Body of pancreas (tissue), 4 donors: ENCODE results near the gene IGSF21. TPM values are rescaled to one million over a fixed set of nuclear protein-coding genes. Genes with fewer than 3 reads are reported as not detected.

Source experiments
- ATAC-seq: fragments of 150-250 bp; one replicate; pipeline ENCODE4 v1.9.1; 2016
- DNase-seq, 4 donors: peaks; one replicate each; pipeline ENCODE4 v3.0.0-alpha.2; 2019
- H3K27ac ChIP-seq, 4 donors: fragments of 200-600 bp; sonication (generic); 1 replicate in 3 of 4; 2 replicates in 1 of 4; pipeline versions ENCODE4 v1.5.1 to v1.6.1; 2016 to 2019; ENCODE audit warnings: mild to moderate bottlenecking in 1 of 4, mixed read lengths in 1 of 4, moderate library complexity in 1 of 4
- H3K27me3 ChIP-seq, 2 donors: fragments of 200-600 bp; sonication (generic); one replicate each; pipeline ENCODE4 v1.6.0; 2016; ENCODE audit warnings: mild to moderate bottlenecking in 1 of 2
- H3K36me3 ChIP-seq, 2 donors: fragments of 200-600 bp; sonication (generic); replicated peaks in 1 of 2; 2 replicates each; pipeline ENCODE4 v1.5.1; 2016; ENCODE audit warnings: low read depth in 2 of 2; ENCODE audit not compliant: insufficient read depth in 1 of 2
- H3K4me1 ChIP-seq: fragments of 200-600 bp; sonication (generic); one replicate; pipeline ENCODE4 v1.6.0; 2016
- H3K4me3 ChIP-seq, 2 donors: fragments of 200-600 bp; sonication (generic); 1 replicate in 1 of 2; 2 replicates in 1 of 2; pipeline ENCODE4 v1.5.1; 2016 to 2019
- H3K9me3 ChIP-seq, 3 donors: fragments of 200-600 bp; sonication (generic); 1 replicate in 2 of 3; 2 replicates in 1 of 3; pipeline ENCODE4 v1.5.1; 2016
- CTCF ChIP-seq, 7 experiments: fragments of 450-650 bp in 4 of 7; fragments of 200-600 bp in 3 of 7; sonication (generic) in 3 of 7; IDR thresholded peaks; one replicate each; pipeline ENCODE4 v1.5.1; 2016 to 2019; ENCODE audit warnings: antibody characterized with exemption in 7 of 7
- POLR2A ChIP-seq, 3 donors: fragments of 450-650 bp; IDR thresholded peaks; one replicate each; pipeline ENCODE4 v1.6.1; 2016; ENCODE audit warnings: antibody characterized with exemption in 3 of 3, mild to moderate bottlenecking in 2 of 3
- WGBS, 2 donors: methylation state at CpG; one replicate each; pipeline ENCODE4 v1.1.5; 2017; 5-methylcytosine and 5-hydroxymethylcytosine counted together
- intact Hi-C: fragments of 100-400 bp; cut with DNase I; formaldehyde crosslinking; loops from one replicate; pipeline ENCODE4 v1.15.1; 2023
- total RNA-seq, 2 donors: library from RNA; depleted of rRNA; stranded (reverse); fragments of >200 nt; gene quantifications; one replicate each; pipeline ENCODE4 v1.1.0, GENCODE V29; 2016

Gene IGSF21
- total RNA-seq, 2 donors from 2014 or later: 0.33 to 2.1 TPM

- no peaks in the 10 kb centered on the region for H3K36me3 ChIP-seq
- no peak overlapping the region for H3K4me3 ChIP-seq
- intact Hi-C loops: no loop called here
- H3K27ac ChIP-seq: no peak overlapping the region
- no peak for DNase-seq
- H3K4me1 ChIP-seq: no peaks in the 10 kb centered on the region
- TF ChIP-seq CTCF (IDR thresholded peaks at IDR 0.05): no peak
- no peak for TF ChIP-seq POLR2A (IDR thresholded peaks at IDR 0.05)
- no peak for ATAC-seq
- no peaks in the 10 kb centered on the region for H3K9me3 ChIP-seq
- no peaks in the 10 kb centered on the region for H3K27me3 ChIP-seq
- WGBS, 2 donors: 59 to 65% methylated on average over 5 to 6 of the region's 6 CpGs
Observed at GRCh38 chr1:18144062-18144461, 36.5 kb downstream of the IGSF21 start.

- WGBS, 2 donors: 45 to 52% methylated on average over 13 of the region's 13 CpGs
Observed at GRCh38 chr1:18144916-18145647, 37.5 kb downstream of the IGSF21 start.

GRCh38 chr1:18145851-18146618, 38.4 kb downstream of the IGSF21 start:
- peak in 2 of 4 donors; percentile 21 to 43 for DNase-seq
- Histone ChIP-seq H3K27me3 (no peaks in the 10 kb centered on the region), H3K36me3 (no peaks in the 10 kb centered on the region), H3K27ac (no peak overlapping the region), H3K9me3 (no peaks in the 10 kb centered on the region), H3K4me1 (no peaks in the 10 kb centered on the region), H3K4me3 (no peak overlapping the region)
- 24 to 37% methylated on average over 7 to 8 of the region's 8 CpGs for WGBS, 2 donors
- TF ChIP-seq POLR2A (IDR thresholded peaks at IDR 0.05) (no peak), CTCF (IDR thresholded peaks at IDR 0.05) (no peak)
- ATAC-seq: no peak
- intact Hi-C loops: no loop called here

More at GRCh38 chr1:18144916-18145647, 37.5 kb downstream of the IGSF21 start:
- no peaks in the 10 kb centered on the region for H3K9me3 ChIP-seq
- H3K4me1 ChIP-seq: no peaks in the 10 kb centered on the region
- no peak for DNase-seq
- H3K36me3 ChIP-seq: no peaks in the 10 kb centered on the region
- intact Hi-C loops: no loop called here
- H3K27ac ChIP-seq: no peak overlapping the region
- H3K4me3 ChIP-seq: no peak overlapping the region
- H3K27me3 ChIP-seq: no peaks in the 10 kb centered on the region
- TF ChIP-seq POLR2A (IDR thresholded peaks at IDR 0.05) (no peak), CTCF (IDR thresholded peaks at IDR 0.05) (no peak)
- no peak for ATAC-seq

- intact Hi-C loops: no loop called here
- Histone ChIP-seq H3K4me1 (no peaks in the 10 kb centered on the region), H3K4me3 (no peak overlapping the region), H3K27ac (no peak overlapping the region), H3K36me3 (no peaks in the 10 kb centered on the region), H3K27me3 (no peaks in the 10 kb centered on the region), H3K9me3 (no peaks in the 10 kb centered on the region)
- DNase-seq (no peak), ATAC-seq (no peak)
- WGBS, 2 donors: 69 to 82% methylated on average over 10 of the region's 10 CpGs
- TF ChIP-seq POLR2A (IDR thresholded peaks at IDR 0.05) (no peak), CTCF (IDR thresholded peaks at IDR 0.05) (no peak)
Observed at GRCh38 chr1:18146886-18147285, 39.3 kb downstream of the IGSF21 start.
